HepG2 (cell line): ENCODE data around the gene IL22RA1. TPM values are rescaled to one million over a fixed set of nuclear protein-coding genes. Genes with fewer than 3 reads are reported as not detected.

Source experiments
- ATF7-NPFF ChIP-seq: sonication (generic); formaldehyde crosslinking; IDR thresholded peaks from 2 replicates; pipeline ENCODE4 v1.8.1; 2023; ENCODE audit warnings: mild to moderate bottlenecking, low read depth, missing genetic modification reagents, moderate library complexity
- GABPA ChIP-seq, 2 experiments: IDR thresholded peaks; 2 replicates each; pipeline ENCODE4 v1.6.1; 2011 to 2016; ENCODE audit warnings: low read depth in 2 of 2, low read length in 1 of 2, missing biosample characterization in 1 of 2, missing genetic modification characterization in 1 of 2
- HMG20A ChIP-seq: IDR thresholded peaks from 2 replicates; pipeline ENCODE4 v1.6.1; 2016; ENCODE audit warnings: borderline replicate concordance
- HNRNPL ChIP-seq: fragments of 200-400 bp; formaldehyde crosslinking; IDR thresholded peaks from 2 replicates; pipeline ENCODE4 v1.6.1; 2017; ENCODE audit warnings: mild to moderate bottlenecking, low read depth, low read length
- HOXA7 ChIP-seq: sonication (generic); formaldehyde crosslinking; IDR thresholded peaks from 2 replicates; pipeline ENCODE4 v1.8.1; 2022; ENCODE audit warnings: mild to moderate bottlenecking, missing genetic modification reagents, moderate library complexity
- ISL2 ChIP-seq: sonication (generic); formaldehyde crosslinking; IDR thresholded peaks from 2 replicates; pipeline ENCODE4 v1.5.0; 2020; ENCODE audit warnings: missing genetic modification reagents
- KDM2A ChIP-seq: sonication (generic); formaldehyde crosslinking; IDR thresholded peaks from 2 replicates; pipeline ENCODE4 v1.4.0; 2020; ENCODE audit warnings: low read depth, missing genetic modification reagents, borderline replicate concordance
- KMT2A ChIP-seq: sonication (generic); formaldehyde crosslinking; IDR thresholded peaks from 2 replicates; pipeline ENCODE4 v1.4.0; 2020; ENCODE audit warnings: missing genetic modification reagents
- MEIS1 ChIP-seq: sonication (generic); formaldehyde crosslinking; IDR thresholded peaks from 2 replicates; pipeline ENCODE4 v1.9.0; 2021; ENCODE audit warnings: mild to moderate bottlenecking, missing genetic modification reagents, moderate library complexity, borderline replicate concordance
- REPIN1 ChIP-seq: sonication (generic); formaldehyde crosslinking; IDR thresholded peaks from 2 replicates; pipeline ENCODE4 v1.8.0; 2022; ENCODE audit warnings: missing genetic modification reagents, low read depth, mild to moderate bottlenecking, borderline replicate concordance
- SCMH1 ChIP-seq: sonication (generic); formaldehyde crosslinking; IDR thresholded peaks from 2 replicates; pipeline ENCODE4 v1.9.0; 2021; ENCODE audit warnings: missing genetic modification reagents, mild to moderate bottlenecking, borderline replicate concordance
- SKI ChIP-seq: fragments of 450-650 bp; IDR thresholded peaks from one replicate; pipeline ENCODE4 v1.6.1; 2018; ENCODE audit warnings: mild to moderate bottlenecking; ENCODE audit not compliant: partially characterized antibody
- SP5 ChIP-seq: IDR thresholded peaks from 2 replicates; pipeline ENCODE4 v1.6.1; 2016; ENCODE audit warnings: low read depth, borderline replicate concordance
- THAP11 ChIP-seq: IDR thresholded peaks from 2 replicates; pipeline ENCODE4 v1.6.1; 2016; ENCODE audit warnings: missing biosample characterization, missing genetic modification reagents
- ZNF44 ChIP-seq: sonication (generic); formaldehyde crosslinking; IDR thresholded peaks from 2 replicates; pipeline ENCODE4 v1.5.1; 2020; ENCODE audit warnings: mild to moderate bottlenecking, missing genetic modification reagents
- ZNF781 ChIP-seq: sonication (generic); formaldehyde crosslinking; IDR thresholded peaks from 2 replicates; pipeline ENCODE4 v1.5.1; 2020; ENCODE audit warnings: borderline replicate concordance, mild to moderate bottlenecking, missing genetic modification reagents; ENCODE audit errors: not compliant biosample characterization
- polyA plus RNA-seq, 8 experiments: library from polyadenylated mRNA; depleted of rRNA in 3 of 8; stranded (reverse) in 7 of 8; unstranded in 1 of 8; fragments of >200 nt; fragmentation: Illumina TruSeq in 4 of 8; extraction: Trizol in 4 of 8; gene quantifications; 2 replicates each; pipeline versions ENCODE4 v1.2.1 to v1.2.3, GENCODE V29; 2011 to 2016; ENCODE audit warnings: low read depth in 4 of 8, missing spikeins in 1 of 8, mixed read lengths in 1 of 8; ENCODE audit not compliant: insufficient read depth in 1 of 8
- total RNA-seq, 5 experiments: library from RNA; depleted of rRNA; stranded (reverse); fragments of >200 nt; fragmentation: Illumina TruSeq; extraction: Trizol; gene quantifications; 2 replicates each; pipeline ENCODE4 v1.2.3, GENCODE V29; 2016; ENCODE audit warnings: low read depth in 1 of 5
- TF ChIP-seq, protein P1 (sequence below): sonication (generic); formaldehyde crosslinking; IDR thresholded peaks from 2 replicates; pipeline ENCODE4 v1.4.0; 2020; ENCODE audit warnings: missing genetic modification reagents, borderline replicate concordance
- TF ChIP-seq, protein P2 (sequence below): sonication (generic); formaldehyde crosslinking; IDR thresholded peaks from 2 replicates; pipeline ENCODE4 v1.4.0; 2020; ENCODE audit warnings: missing genetic modification reagents
- TF ChIP-seq, protein P3 (sequence below): sonication (generic); formaldehyde crosslinking; IDR thresholded peaks from 2 replicates; pipeline ENCODE4 v1.8.1; 2023; ENCODE audit warnings: missing genetic modification reagents, mild to moderate bottlenecking, borderline replicate concordance
- TF ChIP-seq, protein P4 (sequence below): sonication (generic); formaldehyde crosslinking; IDR thresholded peaks from 2 replicates; pipeline ENCODE4 v1.8.0; 2022; ENCODE audit warnings: missing genetic modification reagents, mild to moderate bottlenecking, inconsistent platforms, borderline replicate concordance
- TF ChIP-seq, protein P5 (sequence below): IDR thresholded peaks from 2 replicates; pipeline ENCODE4 v1.6.1; 2016; ENCODE audit warnings: low read depth, borderline replicate concordance

The IL22RA1 gene
- total and polyA plus RNA-seq, 2 of the 13 experiments (the other 11 are each of a cell fraction or from before 2014, with no cell fraction given), result 4.4 to 10.2 TPM

DNA sequence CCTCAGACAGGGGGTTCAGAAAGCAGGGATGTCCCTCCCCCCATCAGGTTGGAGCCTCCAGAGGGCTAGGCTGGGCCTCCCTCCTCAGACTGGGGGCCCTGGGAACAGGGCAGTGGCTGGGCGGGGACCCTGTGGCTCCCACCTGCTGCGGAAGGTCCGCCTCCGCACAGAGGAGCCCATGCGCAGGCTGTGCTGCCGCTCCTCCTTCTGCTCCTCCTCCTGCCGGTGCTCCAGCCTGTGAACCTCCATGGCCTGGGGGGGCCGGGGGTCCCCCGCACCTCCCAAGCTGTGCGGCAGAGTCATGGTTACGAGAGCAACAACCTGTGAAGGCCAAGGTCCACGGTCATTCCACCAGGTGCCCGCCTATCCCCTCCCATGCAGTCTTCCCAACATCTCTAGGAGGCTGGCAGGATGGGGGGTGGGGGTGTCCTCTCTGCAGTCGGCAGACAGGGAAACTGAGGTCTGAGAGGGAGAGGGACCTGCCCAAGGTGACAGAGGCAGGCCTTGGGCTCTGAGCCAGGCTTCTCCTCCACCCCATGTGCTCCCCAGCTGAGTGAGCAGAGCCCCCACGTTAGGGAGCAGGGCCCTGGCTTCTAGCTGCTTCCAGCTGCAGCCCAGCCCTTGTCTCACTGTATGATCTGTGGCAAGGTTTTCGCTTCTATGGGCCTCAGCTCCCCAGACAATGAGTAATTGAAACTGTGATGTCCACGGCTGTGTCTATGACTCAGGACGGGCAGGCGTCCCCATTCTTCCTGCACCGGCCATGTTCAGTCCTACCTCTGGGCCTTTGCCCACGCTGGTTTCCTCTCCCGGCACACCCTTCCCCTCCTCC lies 34.4 kb downstream of the IL22RA1 start (continued):
- TF ChIP-seq MEIS1 (CRISPR knock-in tag) (0 out of 2 replicates have a peak, but pooled peaks have one; percentile 55), HOXA7 (no peak), SP5 (CRISPR knock-in tag) (peak; percentile 89), KDM2A (CRISPR knock-in tag) (peak; percentile 23; the same call in 1 of the 2 replicates), SCMH1 (CRISPR knock-in tag) (no peak), GABPA (IDR thresholded peaks at IDR 0.05; ENCODE audit: low read depth, low read length) (no peak), GABPA (CRISPR knock-in tag; IDR thresholded peaks at IDR 0.05; ENCODE audit: low read depth) (peak; percentile 54; the same call in 1 of the 2 replicates), SKI (peak; percentile 42), HNRNPL (0 out of 2 replicates have a peak, but pooled peaks have one; percentile 7), ZNF44 (CRISPR knock-in tag) (no peak), ZNF781 (no peak), HMG20A (CRISPR knock-in tag) (peak; percentile 36; the same call in 1 of the 2 replicates), REPIN1 (CRISPR knock-in tag) (peak; percentile 53; the same call in 1 of the 2 replicates), ISL2 (CRISPR knock-in tag) (no peak), THAP11 (CRISPR knock-in tag) (0 out of 2 replicates have a peak, but pooled peaks have one; percentile 13), KMT2A (CRISPR knock-in tag) (peak; percentile 37; the same call in 1 of the 2 replicates), ATF7-NPFF (peak; percentile 56; the same call in 1 of the 2 replicates)
- TF ChIP-seq, protein P1, sequence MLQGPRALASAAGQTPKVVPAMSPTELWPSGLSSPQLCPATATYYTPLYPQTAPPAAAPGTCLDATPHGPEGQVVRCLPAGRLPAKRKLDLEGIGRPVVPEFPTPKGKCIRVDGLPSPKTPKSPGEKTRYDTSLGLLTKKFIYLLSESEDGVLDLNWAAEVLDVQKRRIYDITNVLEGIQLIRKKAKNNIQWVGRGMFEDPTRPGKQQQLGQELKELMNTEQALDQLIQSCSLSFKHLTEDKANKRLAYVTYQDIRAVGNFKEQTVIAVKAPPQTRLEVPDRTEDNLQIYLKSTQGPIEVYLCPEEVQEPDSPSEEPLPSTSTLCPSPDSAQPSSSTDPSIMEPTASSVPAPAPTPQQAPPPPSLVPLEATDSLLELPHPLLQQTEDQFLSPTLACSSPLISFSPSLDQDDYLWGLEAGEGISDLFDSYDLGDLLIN (CRISPR knock-in tag), result 0 out of 2 replicates have a peak, but pooled peaks have one; percentile 3
- TF ChIP-seq, protein P2, sequence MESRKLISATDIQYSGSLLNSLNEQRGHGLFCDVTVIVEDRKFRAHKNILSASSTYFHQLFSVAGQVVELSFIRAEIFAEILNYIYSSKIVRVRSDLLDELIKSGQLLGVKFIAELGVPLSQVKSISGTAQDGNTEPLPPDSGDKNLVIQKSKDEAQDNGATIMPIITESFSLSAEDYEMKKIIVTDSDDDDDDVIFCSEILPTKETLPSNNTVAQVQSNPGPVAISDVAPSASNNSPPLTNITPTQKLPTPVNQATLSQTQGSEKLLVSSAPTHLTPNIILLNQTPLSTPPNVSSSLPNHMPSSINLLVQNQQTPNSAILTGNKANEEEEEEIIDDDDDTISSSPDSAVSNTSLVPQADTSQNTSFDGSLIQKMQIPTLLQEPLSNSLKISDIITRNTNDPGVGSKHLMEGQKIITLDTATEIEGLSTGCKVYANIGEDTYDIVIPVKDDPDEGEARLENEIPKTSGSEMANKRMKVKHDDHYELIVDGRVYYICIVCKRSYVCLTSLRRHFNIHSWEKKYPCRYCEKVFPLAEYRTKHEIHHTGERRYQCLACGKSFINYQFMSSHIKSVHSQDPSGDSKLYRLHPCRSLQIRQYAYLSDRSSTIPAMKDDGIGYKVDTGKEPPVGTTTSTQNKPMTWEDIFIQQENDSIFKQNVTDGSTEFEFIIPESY (CRISPR knock-in tag), result 0 out of 2 replicates have a peak, but pooled peaks have one; percentile 25
- TF ChIP-seq, protein P3, sequence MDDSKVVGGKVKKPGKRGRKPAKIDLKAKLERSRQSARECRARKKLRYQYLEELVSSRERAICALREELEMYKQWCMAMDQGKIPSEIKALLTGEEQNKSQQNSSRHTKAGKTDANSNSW (CRISPR knock-in tag), result no peak
- TF ChIP-seq, protein P4, sequence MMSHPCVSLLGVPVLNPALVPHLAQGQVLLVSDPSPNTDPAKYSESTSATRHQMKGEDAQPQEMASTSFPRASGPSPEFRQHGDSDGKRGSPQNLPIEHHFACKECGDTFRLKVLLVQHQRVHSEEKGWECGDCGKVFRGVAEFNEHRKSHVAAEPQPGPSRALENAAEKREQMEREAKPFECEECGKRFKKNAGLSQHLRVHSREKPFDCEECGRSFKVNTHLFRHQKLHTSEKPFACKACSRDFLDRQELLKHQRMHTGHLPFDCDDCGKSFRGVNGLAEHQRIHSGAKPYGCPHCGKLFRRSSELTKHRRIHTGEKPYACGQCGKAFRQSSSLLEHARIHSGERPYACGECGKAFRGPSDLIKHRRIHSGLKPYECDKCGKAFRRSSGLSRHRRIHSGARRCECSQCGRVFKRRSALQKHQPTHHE, result 0 out of 2 replicates have a peak, but pooled peaks have one; percentile 46
- TF ChIP-seq, protein P5, sequence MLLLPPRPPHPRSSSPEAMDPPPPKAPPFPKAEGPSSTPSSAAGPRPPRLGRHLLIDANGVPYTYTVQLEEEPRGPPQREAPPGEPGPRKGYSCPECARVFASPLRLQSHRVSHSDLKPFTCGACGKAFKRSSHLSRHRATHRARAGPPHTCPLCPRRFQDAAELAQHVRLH (CRISPR knock-in tag), result peak; percentile 64; the same call in 1 of the 2 replicates
